Inferior parietal cortex (tissue), 1 donor: Measurements from ENCODE around the gene PRSS27.

ENCODE experiments used
- DNase-seq: peaks from one replicate; pipeline ENCODE4 v3.0.0-alpha.2; 2016; ENCODE audit errors: extremely low spot score

The PRSS27 gene

DNA sequence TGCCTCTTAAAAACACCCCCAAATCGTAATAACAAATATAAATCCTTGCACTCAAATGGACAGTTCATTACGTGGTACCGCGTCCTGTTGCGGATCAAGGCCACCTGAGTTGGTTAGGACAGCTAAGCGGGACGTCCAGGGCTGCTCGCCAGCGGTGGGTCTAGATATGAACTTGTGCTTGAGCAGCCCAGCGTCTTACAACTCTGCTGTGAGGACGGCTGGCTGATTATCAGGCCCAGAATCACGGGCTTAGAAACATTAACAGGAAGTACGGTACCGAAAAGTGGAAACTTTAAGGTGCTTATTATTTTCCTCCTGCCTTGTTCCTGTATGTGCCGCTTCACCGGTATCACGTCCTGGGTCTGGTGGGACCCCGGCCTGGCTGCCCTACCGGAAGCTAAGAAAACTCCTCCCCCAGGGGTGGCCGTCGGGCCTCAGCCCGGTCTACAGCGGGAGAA, 31.6 kb upstream of the PRSS27 start:
- no peak for DNase-seq

DNA sequence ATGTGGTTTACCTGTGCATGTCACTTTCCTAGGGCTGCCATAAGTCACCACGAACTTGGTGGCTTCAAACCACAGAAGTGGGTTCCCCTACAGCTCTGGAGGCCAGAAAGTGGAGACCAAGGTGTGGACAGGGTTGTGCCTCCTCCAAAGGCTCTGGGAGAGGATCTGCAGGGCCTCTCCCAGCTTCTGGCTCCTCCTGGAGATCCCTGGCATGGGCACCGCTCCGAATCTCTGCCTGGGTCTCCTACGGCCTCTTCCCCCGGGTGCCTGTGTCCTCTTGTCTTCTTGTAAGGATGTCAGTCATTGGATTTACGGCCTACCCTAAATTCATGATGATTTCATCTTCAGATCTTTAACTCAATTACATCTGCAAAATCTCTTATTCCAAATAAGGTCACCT, 29.9 kb upstream of the PRSS27 start:
- DNase-seq = no peak

DNA sequence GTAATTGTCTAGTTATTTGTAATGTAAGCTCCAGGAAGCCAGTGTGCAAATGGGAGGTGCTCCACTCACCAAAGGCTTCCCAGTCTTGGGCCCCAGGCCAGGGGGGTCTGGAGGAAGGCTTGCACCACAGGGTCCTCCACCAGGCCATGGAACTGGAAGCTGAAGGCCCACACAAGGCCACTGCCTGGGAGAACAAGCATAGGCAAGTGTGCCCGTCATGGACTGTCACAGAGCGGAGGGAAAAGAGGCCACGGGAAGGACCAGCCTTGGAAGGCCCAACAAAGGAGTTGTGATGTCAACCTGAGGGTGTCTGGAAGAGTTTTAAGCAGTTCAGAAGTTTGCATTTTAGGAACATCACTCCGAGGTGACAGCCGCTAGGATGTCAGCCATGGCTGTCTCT, 29.5 kb upstream of the PRSS27 start:
- DNase-seq = no peak

DNA sequence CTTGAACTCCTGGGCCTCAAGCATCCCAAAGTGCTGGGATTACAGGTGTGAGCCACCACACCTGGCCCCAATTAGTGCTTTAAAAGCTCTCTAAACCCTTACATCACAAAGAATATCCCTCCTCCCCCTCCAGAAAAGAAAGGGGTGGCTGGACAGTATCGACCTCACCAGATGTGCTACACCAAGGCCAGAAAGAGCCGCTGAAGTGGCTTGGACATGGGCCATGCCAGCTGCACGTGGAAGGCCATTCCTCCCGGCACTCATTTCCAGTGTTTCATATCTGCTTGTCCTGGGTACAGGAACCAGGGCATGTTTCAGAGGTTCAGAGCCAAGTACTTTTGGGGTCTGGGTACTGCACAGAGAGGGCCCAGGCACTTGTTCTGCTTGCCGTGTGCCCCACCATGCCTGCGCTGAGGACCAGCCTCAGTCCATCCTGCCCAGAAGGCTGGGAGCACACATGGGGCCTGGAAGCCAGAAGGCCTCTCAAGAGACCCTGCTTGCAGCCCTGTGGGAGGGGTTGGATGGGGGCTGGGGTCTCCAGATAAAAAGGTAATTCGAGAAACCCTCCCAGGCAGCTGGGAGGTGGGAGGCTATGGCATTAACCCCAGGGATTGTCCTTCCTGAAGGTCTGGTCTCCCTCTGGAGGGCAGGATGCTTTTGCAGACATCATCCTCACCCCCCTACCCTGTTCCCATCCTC, 28.9 kb upstream of the PRSS27 start:
- DNase-seq = no peak

DNA sequence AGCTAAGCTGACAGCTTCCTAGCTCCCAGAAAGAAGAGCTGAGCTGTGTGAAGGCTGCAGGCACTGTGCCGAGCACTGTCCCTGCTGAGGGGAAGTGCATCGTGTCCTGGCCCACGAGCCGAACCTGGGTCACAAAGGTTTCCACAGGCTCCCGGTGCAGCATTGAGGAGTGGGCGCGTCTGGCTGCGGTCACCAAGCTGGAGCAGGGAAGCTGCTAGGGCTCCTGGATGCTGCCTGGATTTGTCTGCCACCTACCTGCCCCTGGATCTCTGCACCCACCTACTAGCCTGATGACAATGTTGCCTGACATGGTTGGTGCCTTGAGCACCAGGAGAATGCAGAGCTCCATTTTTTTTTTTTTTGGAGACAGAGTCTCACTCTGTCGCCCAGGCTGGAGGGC, 25.9 kb upstream of the PRSS27 start:
- DNase-seq = no peak

DNA sequence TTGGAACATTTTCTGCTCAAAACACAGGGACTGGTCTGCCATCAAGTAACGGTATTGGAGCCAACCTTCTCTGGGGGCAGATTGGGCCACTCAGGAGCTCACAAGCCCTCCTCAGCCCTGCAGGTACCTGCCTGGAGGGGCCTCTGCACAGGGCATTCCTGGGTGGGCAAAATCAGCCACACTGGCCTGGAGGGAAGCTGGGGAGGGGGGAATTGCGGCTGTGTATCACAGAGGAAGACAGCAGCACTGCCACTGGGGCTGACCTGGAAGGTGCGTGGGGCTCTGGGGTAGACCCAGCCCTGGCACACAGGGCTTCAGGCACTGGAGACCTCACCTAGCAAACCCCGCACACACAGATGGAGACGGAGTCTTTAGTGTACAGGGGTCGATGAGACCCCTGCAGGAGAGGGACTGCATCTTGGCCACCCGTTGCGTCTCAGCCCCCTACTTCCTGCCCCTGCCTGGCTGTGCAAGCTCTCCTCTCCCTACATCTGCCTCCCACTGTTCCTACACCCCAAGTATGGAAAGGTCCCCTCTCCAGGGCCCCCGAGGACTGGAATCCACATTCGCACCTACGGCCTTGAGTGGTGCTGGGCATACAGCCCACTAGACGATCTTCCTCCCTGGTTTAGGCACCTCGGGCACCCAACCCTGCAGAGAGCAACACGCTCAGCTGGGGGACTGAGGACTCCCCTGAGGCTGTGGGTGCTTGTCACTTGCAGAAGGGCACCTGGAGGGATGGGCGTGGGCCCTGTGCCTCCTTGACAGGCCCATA, 25.3 kb upstream of the PRSS27 start:
- DNase-seq = no peak

DNA sequence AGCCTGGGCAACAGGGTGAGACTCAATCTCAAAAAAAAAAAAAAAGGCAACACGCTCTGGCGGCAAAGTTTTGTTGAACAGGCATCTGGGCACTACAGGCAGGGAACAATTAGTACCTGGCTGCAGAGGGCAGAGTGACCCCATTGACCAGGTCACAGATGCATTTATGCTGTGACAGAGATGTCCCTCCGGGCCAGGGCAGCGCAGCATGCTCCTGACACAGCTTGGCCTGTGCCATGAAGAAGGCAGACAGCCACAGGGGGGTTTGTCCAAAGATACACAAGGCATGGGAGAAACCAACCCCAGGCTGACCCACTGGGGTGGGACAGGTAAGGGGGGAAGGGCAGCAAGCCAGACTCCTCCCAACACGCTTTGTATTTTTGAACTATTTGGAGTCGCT, 24.7 kb upstream of the PRSS27 start:
- DNase-seq = no peak

DNA sequence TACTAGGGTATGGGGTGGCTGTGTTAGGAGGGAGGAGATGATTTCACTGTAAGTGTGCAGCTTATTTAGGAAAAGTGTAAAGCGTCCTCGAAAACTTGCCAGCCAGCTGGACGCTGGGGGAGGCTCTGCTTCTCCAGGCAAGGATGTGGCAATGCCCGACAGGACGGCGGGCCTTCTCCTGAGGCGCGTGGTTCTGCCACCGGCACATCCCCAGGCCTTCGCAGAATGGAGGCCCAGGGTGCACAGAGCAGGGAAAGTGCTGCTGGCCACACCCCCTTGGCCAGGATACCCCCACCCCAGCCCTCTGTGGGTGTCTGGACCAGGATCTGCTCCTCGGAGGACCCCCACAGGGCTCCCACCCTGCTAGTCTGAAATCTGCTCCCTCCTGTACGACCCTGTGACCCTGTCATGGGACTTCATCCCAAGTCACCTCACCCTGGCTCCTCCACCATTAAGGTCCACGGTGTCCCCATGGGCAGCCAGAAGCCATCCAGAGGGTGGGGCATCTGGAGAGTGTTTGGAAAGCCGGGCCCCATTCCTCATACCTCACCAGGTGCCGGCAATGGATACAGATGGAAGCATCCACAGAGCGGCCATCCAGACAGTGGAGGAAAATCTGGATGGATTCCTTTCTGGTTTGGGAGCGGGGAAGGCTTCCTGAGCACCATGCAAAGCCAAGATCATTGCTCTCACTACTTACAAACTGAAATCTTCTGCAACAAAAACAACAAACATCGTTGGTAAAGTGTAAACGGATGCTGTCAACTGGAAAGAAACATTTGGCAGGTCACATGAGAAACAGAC, 23.2 kb upstream of the PRSS27 start:
- no peak for DNase-seq

DNA sequence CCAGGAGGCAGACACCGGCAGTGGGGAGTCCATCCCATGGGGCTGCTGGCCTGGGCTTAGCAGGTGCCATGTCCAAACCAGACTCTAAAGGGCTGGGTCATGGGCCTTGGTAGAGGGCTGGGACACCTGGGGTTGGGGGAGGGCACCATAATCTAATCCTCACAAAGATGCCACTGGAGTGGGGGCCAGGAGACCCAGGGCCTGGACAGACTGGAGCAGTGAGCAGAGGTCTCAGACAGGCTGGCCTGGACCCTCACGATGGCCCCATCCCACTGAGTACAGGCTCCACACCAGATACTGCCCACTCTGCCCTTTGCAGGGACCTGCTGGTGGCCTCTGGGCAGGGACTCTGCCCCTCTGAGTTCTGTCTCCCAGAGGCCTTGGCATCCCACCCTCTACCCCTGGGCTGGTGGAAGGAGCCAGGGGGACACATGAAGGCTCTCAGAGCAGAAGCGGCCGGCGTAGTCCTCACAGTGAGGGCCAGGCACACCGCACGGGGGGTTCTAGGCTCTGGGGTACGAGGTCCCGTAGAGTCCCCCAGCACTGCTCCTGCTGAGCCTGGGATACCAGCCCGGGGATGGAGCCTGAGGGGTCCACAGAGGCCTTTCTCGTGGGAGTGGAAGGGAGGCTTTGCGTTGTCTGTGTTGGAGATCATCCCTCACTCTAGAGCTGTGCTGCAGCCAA, 22.4 kb upstream of the PRSS27 start:
- DNase-seq = no peak

DNA sequence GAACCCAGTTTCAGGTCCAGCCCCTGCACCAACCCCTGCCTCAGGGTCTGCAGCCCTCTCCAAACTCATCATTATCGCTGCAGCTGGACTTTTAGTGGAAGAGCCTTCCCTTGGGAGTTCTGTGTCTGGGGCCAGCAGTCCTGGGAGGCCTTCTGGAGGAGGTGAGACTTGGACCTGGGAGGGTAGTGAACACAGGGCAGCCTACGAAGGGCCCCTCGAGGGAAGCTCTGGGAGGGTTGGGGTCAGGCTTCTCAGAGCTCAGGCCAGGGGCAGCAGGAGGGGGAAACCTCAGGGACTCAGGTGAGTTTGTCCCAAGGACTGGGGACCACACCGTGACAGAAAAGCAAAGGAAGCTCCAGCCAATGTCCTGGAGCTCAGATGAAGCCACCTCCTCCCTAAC, 21.1 kb upstream of the PRSS27 start:
- DNase-seq = no peak

DNA sequence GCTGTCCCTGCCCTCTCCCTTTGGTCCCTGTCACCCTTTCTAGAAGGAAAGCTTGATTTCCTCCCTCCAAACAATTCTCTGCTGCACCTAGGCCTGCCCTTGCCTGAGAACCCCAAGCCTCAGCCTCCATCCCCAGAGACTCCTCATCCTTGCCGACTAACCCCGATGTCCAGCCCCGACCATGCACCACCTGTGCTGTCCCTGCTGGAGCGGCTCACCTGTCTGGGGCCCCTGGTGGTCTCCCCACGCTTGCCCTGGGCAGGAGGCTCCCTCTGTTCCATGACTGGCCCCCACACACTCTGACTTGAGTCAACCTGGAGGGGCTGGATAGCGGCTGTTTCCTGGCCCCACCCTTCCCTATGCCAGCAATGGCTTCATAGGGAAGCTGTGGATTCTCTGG, 20.5 kb upstream of the PRSS27 start:
- DNase-seq = no peak

DNA sequence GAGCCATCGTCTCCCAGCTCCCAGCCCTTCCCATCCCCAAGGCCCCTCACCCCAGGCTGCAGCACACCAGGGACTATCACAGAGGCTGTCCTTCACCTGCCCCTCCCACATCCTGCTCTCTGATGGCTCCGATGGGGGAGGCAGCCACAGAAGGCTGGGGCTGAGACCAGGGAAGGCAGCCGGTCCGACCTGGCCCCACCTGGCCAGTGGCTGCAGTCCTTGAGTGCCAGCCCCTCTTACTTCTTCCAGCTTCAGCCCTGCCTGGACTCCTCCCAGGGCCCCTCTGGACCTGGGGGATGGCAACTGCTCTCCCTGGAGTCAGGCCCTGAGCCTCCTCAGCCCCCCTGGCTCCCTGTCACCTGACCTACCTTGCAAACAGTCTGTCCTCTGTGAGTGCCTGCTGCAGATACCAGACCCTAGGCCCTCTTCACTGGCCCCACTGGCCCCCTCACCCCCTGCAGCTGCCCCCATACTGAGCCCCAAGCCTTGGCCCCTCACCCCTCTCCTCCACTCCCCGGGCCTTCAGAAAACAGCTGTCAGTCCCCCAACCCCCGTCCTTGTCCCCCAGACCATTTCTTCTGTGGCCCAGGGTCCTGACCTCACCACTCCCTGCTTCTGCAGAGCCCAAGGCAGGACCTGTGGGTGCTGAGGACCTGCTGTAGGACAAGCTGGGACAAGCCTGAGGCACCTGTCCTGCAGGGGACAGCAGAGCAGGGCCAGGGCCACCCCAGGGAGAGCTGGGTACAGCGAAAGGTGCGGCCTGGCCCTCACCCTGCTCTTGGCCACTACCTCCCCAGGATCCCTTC, 19.8 kb upstream of the PRSS27 start:
- no peak for DNase-seq

DNA sequence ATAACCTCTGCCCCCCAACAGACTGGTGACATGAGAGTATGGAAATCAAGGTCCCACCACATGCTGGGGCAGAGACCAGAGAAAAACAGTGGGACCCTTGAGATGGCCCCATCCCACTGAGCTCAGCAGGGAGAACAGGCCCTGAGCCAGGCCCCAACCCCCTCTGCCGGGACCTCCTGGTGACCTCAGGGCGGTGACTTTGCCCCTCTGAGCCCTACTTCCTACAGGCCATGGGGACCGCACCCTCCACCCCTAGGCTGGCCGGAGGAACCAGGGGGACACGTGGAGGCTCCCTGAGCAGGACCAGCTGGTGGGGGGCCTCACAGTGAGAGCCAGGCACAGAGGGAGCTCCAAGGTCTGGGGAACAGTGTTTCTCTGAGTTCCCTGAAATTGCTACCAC, 18.6 kb upstream of the PRSS27 start:
- DNase-seq = no peak

DNA sequence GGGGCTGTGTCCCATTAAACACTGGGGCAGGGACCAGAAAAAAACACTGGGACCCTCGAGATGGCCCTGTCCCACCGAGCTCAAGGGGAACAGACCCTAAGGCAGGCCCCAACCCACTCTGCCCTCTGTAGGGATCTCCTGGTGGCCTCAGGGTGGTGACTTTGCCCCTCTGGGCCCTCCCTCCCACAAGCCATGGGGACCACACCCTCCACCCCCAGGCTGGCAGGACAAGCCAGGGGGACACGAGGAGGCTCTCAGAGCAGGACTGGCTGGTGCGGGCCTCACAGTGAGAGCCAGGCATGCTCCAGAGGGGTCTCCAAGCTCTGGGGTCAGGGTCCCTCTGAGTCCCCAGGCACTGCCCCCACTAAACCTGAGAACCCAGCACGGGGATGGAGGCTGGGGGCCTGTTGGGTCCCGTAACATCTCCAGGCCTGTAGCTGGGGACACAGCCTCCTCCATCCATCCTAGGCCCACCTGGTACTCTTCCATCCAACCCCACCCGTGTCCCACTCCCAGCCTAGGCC, 17.9 kb upstream of the PRSS27 start:
- no peak for DNase-seq

DNA sequence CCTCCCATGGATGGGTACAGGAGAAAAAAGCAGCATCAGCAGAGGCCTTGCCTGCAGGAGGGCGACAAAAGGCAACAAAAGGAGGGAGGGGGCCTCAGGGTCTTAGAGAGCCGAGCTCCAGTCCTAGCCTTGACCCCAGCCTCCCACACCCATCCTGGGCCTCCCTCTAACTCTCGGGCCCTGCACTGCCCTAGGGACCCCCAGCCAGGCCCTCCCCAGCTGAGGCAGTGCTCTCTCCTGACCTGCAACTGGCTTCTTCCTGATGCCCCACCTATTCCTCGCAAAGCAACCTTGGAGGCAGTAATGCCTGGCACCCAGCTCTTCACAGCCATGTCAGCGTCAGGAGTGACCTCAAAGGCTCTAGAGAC, 17.2 kb upstream of the PRSS27 start:
- DNase-seq = no peak

DNA sequence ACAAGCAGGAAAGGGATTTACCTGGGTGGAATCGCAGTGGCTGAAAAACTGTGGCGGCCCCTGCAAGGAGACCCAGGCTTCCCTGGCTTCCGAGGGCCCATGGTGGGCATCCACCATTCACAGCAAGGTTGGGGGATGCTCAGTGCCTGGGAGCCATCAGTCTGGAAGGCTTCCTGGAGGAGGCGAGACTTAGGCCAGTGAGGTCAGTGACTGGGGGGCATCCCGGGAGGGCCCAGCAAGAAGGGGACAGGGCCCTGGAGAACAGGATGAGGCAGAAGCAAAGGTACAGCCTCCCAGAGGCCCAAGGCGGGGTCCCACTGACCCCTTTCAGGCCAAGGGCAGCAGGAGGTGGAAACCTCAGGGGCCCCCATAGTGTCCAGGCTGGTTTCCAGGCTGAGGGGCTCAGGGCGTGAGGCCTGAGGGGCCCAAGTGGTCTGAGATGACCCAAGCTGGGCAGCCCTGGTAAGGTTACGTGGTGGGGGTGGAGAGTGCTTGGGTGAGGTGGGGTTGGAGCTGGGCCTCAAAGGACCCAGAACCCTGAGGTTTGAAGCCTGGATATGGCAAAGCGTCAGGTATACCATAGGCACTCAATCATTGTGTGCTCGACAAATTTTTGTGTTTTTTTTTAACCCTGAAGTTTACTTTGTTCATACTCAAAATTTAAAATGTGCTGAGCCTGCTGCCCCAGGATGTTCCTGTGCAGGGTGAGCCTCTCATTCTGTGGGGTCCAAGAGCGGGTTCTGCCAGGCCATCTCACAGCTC, 16.6 kb upstream of the PRSS27 start:
- no peak for DNase-seq

DNA sequence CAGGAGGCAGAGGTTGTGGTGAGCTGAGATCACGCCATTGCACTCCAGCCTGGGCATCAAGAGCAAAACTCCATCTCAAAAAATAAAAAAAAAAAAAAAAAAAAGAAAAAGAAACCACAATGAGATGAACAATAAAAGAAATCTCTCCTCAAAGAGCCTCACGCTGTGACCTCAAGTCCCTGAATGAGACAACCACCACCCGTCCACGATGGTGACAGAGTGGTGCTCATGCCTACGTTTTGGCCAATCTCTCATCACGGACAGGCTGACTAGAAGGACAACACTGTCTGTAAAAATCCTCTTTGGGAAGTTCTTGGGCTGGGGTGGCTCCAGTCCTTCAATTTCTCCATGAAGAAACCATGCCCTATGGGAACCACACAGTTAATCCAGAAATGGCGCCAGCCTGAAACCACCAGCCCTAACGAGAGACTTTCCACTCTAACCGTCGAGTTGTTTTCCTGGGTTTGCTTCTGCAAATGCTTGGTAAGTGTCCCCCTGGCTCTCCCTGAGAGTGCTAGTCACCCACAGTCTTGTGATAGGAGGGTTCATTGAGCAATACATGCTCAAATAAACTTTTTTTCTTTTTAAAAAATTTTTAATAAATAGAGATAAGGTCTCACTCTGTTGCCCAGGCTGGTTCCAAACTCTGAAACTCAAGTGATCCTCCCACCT, 15.0 kb upstream of the PRSS27 start:
- DNase-seq = no peak

DNA sequence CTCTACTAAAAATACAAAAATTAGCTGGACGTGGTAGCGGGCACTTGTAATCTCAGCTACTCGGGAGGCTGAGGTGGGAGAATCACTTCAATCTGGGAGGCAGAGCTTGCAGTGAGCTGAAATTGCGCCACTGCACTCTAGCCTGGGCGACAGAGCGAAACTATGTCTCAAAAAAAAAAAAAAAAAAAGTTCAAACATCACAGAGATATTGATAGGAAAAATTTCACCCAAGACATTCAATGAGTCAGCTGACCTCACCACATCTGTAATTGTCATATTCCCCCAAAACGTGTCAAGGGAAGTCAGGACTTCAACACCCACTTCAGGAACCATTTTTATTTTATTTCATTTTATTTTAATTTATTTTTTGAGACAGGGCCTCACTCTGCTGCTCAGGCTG, 8.0 kb upstream of the PRSS27 start:
- DNase-seq = no peak

DNA sequence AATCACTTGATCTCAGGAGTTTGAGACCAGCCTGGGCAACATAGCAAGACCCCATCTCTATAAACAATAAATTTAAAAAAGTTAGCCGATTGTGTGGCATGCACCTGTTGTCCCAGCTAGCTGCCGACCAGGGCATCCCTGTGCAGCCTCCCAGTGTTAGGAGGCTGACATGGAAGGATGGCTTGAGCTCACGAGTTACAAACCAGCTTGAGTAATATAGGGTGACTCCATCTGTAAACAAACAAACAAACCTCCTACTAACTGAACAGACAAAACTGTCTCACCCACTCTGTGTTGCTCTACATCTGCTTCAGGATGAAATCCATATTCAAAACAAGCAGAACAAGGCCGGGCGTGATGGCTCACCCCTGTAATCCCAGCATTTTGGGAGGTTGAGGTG, 6.9 kb upstream of the PRSS27 start:
- DNase-seq = no peak
